GM23338 (cell line): ENCODE results near the gene ZKSCAN8. TPM values are rescaled to one million over a fixed set of nuclear protein-coding genes. Genes with fewer than 3 reads are reported as not detected.

Experiments used
- ATAC-seq: fragments of 200-7000 bp; cut with Tn5 transposase; 3 replicates; pipeline ENCODE4 v1.9.1; 2020
- DNase-seq: peaks from one replicate; pipeline ENCODE4 v3.0.0-alpha.2; 2015; ENCODE audit warnings: low spot score
- H2AFZ ChIP-seq: fragments of 200-600 bp; sonication (generic); 2 replicates; pipeline ENCODE4 v1.8.0; 2016; ENCODE audit warnings: antibody characterized with exemption, mild to moderate bottlenecking, moderate library complexity
- H3F3A ChIP-seq: fragments of 200-600 bp; sonication (generic); replicated peaks from 2 replicates; pipeline ENCODE4 v1.8.0; 2017; ENCODE audit warnings: antibody characterized with exemption, mixed run types, low read depth
- H3K27ac ChIP-seq: fragments of 200-600 bp; sonication (generic); 2 replicates; pipeline ENCODE4 v1.6.1; 2016; ENCODE audit warnings: low read depth
- H3K27me3 ChIP-seq: fragments of 200-600 bp; sonication (generic); 2 replicates; pipeline ENCODE4 v1.8.0; 2016; ENCODE audit warnings: mild to moderate bottlenecking, mixed run types, moderate library complexity; ENCODE audit not compliant: insufficient read depth
- H3K36me3 ChIP-seq: fragments of 200-600 bp; sonication (generic); 2 replicates; pipeline ENCODE4 v1.8.0; 2016; ENCODE audit warnings: mild to moderate bottlenecking; ENCODE audit not compliant: insufficient read depth
- H3K4me1 ChIP-seq: fragments of 200-600 bp; sonication (generic); 2 replicates; pipeline ENCODE4 v1.8.0; 2016; ENCODE audit warnings: mild to moderate bottlenecking, moderate library complexity; ENCODE audit not compliant: insufficient read depth
- H3K4me2 ChIP-seq: fragments of 200-600 bp; sonication (generic); 2 replicates; pipeline ENCODE4 v1.7.1; 2017; ENCODE audit warnings: mixed run types
- H3K4me3 ChIP-seq: fragments of 200-600 bp; sonication (generic); 2 replicates; pipeline ENCODE4 v1.6.1; 2016; ENCODE audit warnings: mixed run types
- H3K79me2 ChIP-seq: fragments of 200-600 bp; sonication (generic); replicated peaks from 2 replicates; pipeline ENCODE4 v1.8.0; 2017; ENCODE audit warnings: mild to moderate bottlenecking; ENCODE audit not compliant: insufficient read depth
- H3K9me2 ChIP-seq: fragments of 200-600 bp; sonication (generic); 2 replicates; pipeline ENCODE4 v1.8.0; 2017; ENCODE audit not compliant: insufficient read depth
- H4K20me1 ChIP-seq: fragments of 200-600 bp; sonication (generic); replicated peaks from 2 replicates; pipeline ENCODE4 v1.8.0; 2017; ENCODE audit warnings: mild to moderate bottlenecking; ENCODE audit not compliant: insufficient read depth
- H3K27ac Mint-ChIP-seq: 2 replicates; pipeline ENCODE4 v1.8.0; 2020; ENCODE audit warnings: inconsistent platforms, mild to moderate bottlenecking, moderate library complexity, mixed read lengths
- H3K27me3 Mint-ChIP-seq: 3 replicates; pipeline ENCODE4 v1.8.0; 2022; ENCODE audit warnings: low read depth, mild to moderate bottlenecking, moderate library complexity, mixed read lengths, inconsistent platforms; ENCODE audit not compliant: insufficient read depth, poor library complexity
- H3K36me3 Mint-ChIP-seq: 3 replicates; pipeline ENCODE4 v1.8.0; 2021; ENCODE audit warnings: low read depth, mild to moderate bottlenecking, inconsistent platforms, moderate library complexity, mixed read lengths
- H3K4me1 Mint-ChIP-seq: 3 replicates; pipeline ENCODE4 v1.8.0; 2020; ENCODE audit warnings: mild to moderate bottlenecking, inconsistent platforms, mixed read lengths
- H3K4me3 Mint-ChIP-seq: 3 replicates; pipeline ENCODE4 v1.8.0; 2021; ENCODE audit warnings: moderate library complexity, mild to moderate bottlenecking, inconsistent platforms, mixed read lengths
- H3K9me3 Mint-ChIP-seq: 3 replicates; pipeline ENCODE4 v1.8.0; 2020; ENCODE audit warnings: moderate library complexity, mild to moderate bottlenecking, inconsistent platforms, mixed read lengths
- CREB1 ChIP-seq: fragments of 250-450 bp; sonication (Bioruptor Pico); IDR thresholded peaks from 2 replicates; pipeline ENCODE4 v1.5.0; 2020; ENCODE audit warnings: low read depth, mild to moderate bottlenecking, moderate library complexity
- CTCF ChIP-seq, 2 experiments: fragments of 200-600 bp in 1 of 2; sonication (generic) in 1 of 2; conservative IDR thresholded peaks; 2 replicates each; pipeline versions ENCODE4 v1.5.1 to v1.6.1; 2016 to 2017; ENCODE audit warnings: antibody characterized with exemption in 2 of 2, low read depth in 2 of 2, mild to moderate bottlenecking in 2 of 2, moderate library complexity in 1 of 2
- ETS1 ChIP-seq: IDR thresholded peaks from 2 replicates; pipeline ENCODE4 v1.6.1; 2016; ENCODE audit warnings: antibody characterized with exemption
- EZH2 ChIP-seq: fragments of 200-600 bp; sonication (generic); IDR thresholded peaks from one replicate; pipeline ENCODE4 v1.8.0; 2017; ENCODE audit warnings: antibody characterized with exemption, mild to moderate bottlenecking, low read depth; ENCODE audit not compliant: unreplicated experiment
- EZH2phosphoT487 ChIP-seq: fragments of 200-600 bp; sonication (generic); IDR thresholded peaks from one replicate; pipeline ENCODE4 v1.8.1; 2018; ENCODE audit warnings: antibody characterized with exemption; ENCODE audit not compliant: unreplicated experiment
- JUNB ChIP-seq: IDR thresholded peaks from one replicate; pipeline ENCODE4 v1.6.1; 2016; ENCODE audit warnings: antibody characterized with exemption; ENCODE audit not compliant: unreplicated experiment
- NANOG ChIP-seq: IDR thresholded peaks from 2 replicates; pipeline ENCODE4 v1.6.1; 2016; ENCODE audit warnings: antibody characterized with exemption, borderline replicate concordance
- POLR2AphosphoS5 ChIP-seq: IDR thresholded peaks from 2 replicates; pipeline ENCODE4 v1.6.1; 2016; ENCODE audit warnings: antibody characterized with exemption, low read depth
- REST ChIP-seq: IDR thresholded peaks from one replicate; pipeline ENCODE4 v1.6.1; 2018; ENCODE audit warnings: antibody characterized with exemption; ENCODE audit not compliant: unreplicated experiment
- STAT1 ChIP-seq: IDR thresholded peaks from one replicate; pipeline ENCODE4 v1.6.1; 2016; ENCODE audit warnings: antibody characterized with exemption; ENCODE audit not compliant: unreplicated experiment
- ZNF114 ChIP-seq: fragments of 250-450 bp; sonication (Bioruptor Pico); IDR thresholded peaks from 2 replicates; pipeline ENCODE4 v1.5.0; 2020; ENCODE audit warnings: mild to moderate bottlenecking, moderate library complexity
- ZNF331 ChIP-seq: fragments of 250-450 bp; sonication (Bioruptor Pico); IDR thresholded peaks from 2 replicates; pipeline ENCODE4 v1.5.0; 2020; ENCODE audit warnings: low read depth, mild to moderate bottlenecking, moderate library complexity
- ZNF462 ChIP-seq: fragments of 250-450 bp; sonication (Bioruptor Pico); IDR thresholded peaks from 2 replicates; pipeline ENCODE4 v1.5.0; 2020; ENCODE audit warnings: mild to moderate bottlenecking, moderate library complexity
- polyA plus RNA-seq: library from polyadenylated mRNA; unstranded; fragments of >200 nt; fragmentation: Nextera tagmentation; extraction: Ambion mirVana; gene quantifications from 2 replicates; pipeline ENCODE4 v1.2.1, GENCODE V29; 2016
- total RNA-seq: library from RNA; depleted of rRNA; stranded (reverse); fragments of >200 nt; shearing (Covaris generic); gene quantifications from 2 replicates; pipeline ENCODE4 v1.2.3, GENCODE V29; 2014

ZKSCAN8 gene
- total and polyA plus RNA-seq, 2 experiments from 2014 or later = 4.2 to 22.6 TPM

GRCh38 chr6:28171271-28171670 is 29.6 kb downstream of the ZKSCAN8 start:
- Histone ChIP-seq H3K4me3 (no peak overlapping the region), H3F3A (no peaks in the 10 kb centered on the region), H2AFZ (no peak overlapping the region), H3K27ac (no peak overlapping the region), H3K79me2 (no peaks in the 10 kb centered on the region), H3K4me2 (no peak overlapping the region), H3K36me3 (no peaks in the 10 kb centered on the region), H3K27me3 (peaks cover 21% of the 10 kb centered on the region), H3K9me2 (no peaks in the 10 kb centered on the region), H4K20me1 (no peaks in the 10 kb centered on the region), H3K4me1 (no peaks in the 10 kb centered on the region)
- Mint-ChIP-seq H3K27me3 (no peaks in the 10 kb centered on the region), H3K4me3 (no peak overlapping the region), H3K27ac (no peak overlapping the region), H3K9me3 (no peaks in the 10 kb centered on the region), H3K36me3 (no peaks in the 10 kb centered on the region), H3K4me1 (no peaks in the 10 kb centered on the region)
- TF ChIP-seq JUNB (no peak), EZH2 (no peak), EZH2phosphoT487 (no peak), CREB1 (no peak), NANOG (no peak), STAT1 (no peak), ZNF331 (no peak), CTCF (conservative IDR thresholded peaks at IDR 0.05; ENCODE audit: low read depth in 2 of 2) (no peak), ETS1 (no peak), ZNF462 (CRISPR knock-in tag) (no peak), POLR2AphosphoS5 (no peak), ZNF114 (CRISPR knock-in tag) (no peak), REST (no peak)
- DNase-seq (no peak), ATAC-seq (no peak)
